Lower leg skin (tissue), 4 donors: ENCODE results near the gene DOCK9. TPM values are rescaled to one million over a fixed set of nuclear protein-coding genes. Genes with fewer than 3 reads are reported as not detected.

Source experiments
- DNase-seq, 2 donors: peaks; one replicate each; pipeline ENCODE4 v3.0.0-alpha.2; 2019; ENCODE audit warnings: low spot score in 2 of 2
- H3K4me3 ChIP-seq: fragments of 200-600 bp; sonication (generic); 2 replicates; pipeline ENCODE4 v1.5.1; 2017; ENCODE audit warnings: mild to moderate bottlenecking, low read depth; ENCODE audit not compliant: poor library complexity, severe bottlenecking
- CTCF ChIP-seq, 3 donors: fragments of 450-650 bp; IDR thresholded peaks; one replicate each; pipeline ENCODE4 v1.5.1; 2016; ENCODE audit warnings: antibody characterized with exemption in 3 of 3, mild to moderate bottlenecking in 3 of 3, moderate library complexity in 2 of 3
- POLR2A ChIP-seq, 2 donors: fragments of 450-650 bp; IDR thresholded peaks; one replicate each; pipeline ENCODE4 v1.6.1; 2016 to 2017; ENCODE audit warnings: antibody characterized with exemption in 2 of 2, mild to moderate bottlenecking in 1 of 2, moderate library complexity in 1 of 2
- WGBS, 2 donors: methylation state at CpG; one replicate each; pipeline ENCODE4 v1.1.5; 2018; 5-methylcytosine and 5-hydroxymethylcytosine counted together
- intact Hi-C: fragments of 100-400 bp; cut with DNase I; formaldehyde crosslinking; loops from one replicate; pipeline ENCODE4 v1.15.0; 2023; ENCODE audit warnings: low total_unique reads
- total RNA-seq, 4 donors: library from RNA; depleted of rRNA; stranded (reverse); fragments of >200 nt; gene quantifications; one replicate each; pipeline ENCODE4 v1.1.0, GENCODE V29; 2016

Gene DOCK9
- total RNA-seq, 4 donors from 2014 or later = 189 to 292 (median 271) TPM

GRCh38 chr13:98989469-98990235 is 11.8 kb upstream of the DOCK9 start:
- intact Hi-C loops = no loop called here
- DNase-seq = no peak
- TF ChIP-seq CTCF (IDR thresholded peaks at IDR 0.05) = no peak
- TF ChIP-seq POLR2A (IDR thresholded peaks at IDR 0.05) = no peak
- no peak overlapping the region for H3K4me3 ChIP-seq
- 84 to 88% methylated on average over 4 of the region's 4 CpGs for WGBS, 2 donors

GRCh38 chr13:98988780-98989179 is 10.9 kb upstream of the DOCK9 start:
- 48 to 73% methylated on average over 6 of the region's 6 CpGs for WGBS, 2 donors
- TF ChIP-seq CTCF (IDR thresholded peaks at IDR 0.05) = no peak
- no peak for TF ChIP-seq POLR2A (IDR thresholded peaks at IDR 0.05)
- no peak overlapping the region for H3K4me3 ChIP-seq
- DNase-seq = no peak
- intact Hi-C loops = no loop called here

GRCh38 chr13:98988277-98988676 is 10.4 kb upstream of the DOCK9 start:
- no peak for DNase-seq
- H3K4me3 ChIP-seq = no peak overlapping the region
- 67 to 78% methylated on average over 5 of the region's 5 CpGs for WGBS, 2 donors
- intact Hi-C loops = no loop called here
- TF ChIP-seq CTCF (IDR thresholded peaks at IDR 0.05) (no peak), POLR2A (IDR thresholded peaks at IDR 0.05) (no peak)

- H3K4me3 ChIP-seq = no peak overlapping the region
- WGBS, 2 donors = 69 to 78% methylated on average over 6 of the region's 6 CpGs
- no peak for TF ChIP-seq CTCF (IDR thresholded peaks at IDR 0.05)
- no peak for TF ChIP-seq POLR2A (IDR thresholded peaks at IDR 0.05)
- DNase-seq = no peak
- intact Hi-C loops = no loop called here
Observed at GRCh38 chr13:98987275-98987674, 9.4 kb upstream of the DOCK9 start.

- no peak overlapping the region for H3K4me3 ChIP-seq
- intact Hi-C loops = no loop called here
- 83 to 85% methylated on average over 8 of the region's 8 CpGs for WGBS, 2 donors
- TF ChIP-seq CTCF (IDR thresholded peaks at IDR 0.05) = no peak
- no peak for TF ChIP-seq POLR2A (IDR thresholded peaks at IDR 0.05)
- DNase-seq = no peak
Observed at GRCh38 chr13:98986226-98986846, 8.5 kb upstream of the DOCK9 start.
